HEK293 (cell line): ENCODE data around the gene RDH5.

Experiments used
- CTCF ChIP-seq: fragments of 450-650 bp; formaldehyde crosslinking; IDR thresholded peaks from 2 replicates; pipeline ENCODE4 v1.5.1; 2016; ENCODE audit warnings: missing biosample characterization, missing genetic modification characterization
- GFI1B ChIP-seq: fragments of 450-650 bp; formaldehyde crosslinking; IDR thresholded peaks from 2 replicates; pipeline ENCODE4 v1.5.1; 2016; ENCODE audit warnings: missing biosample characterization, missing genetic modification characterization
- HOXA7 ChIP-seq: sonication (generic); formaldehyde crosslinking; IDR thresholded peaks from 2 replicates; pipeline ENCODE4 v1.8.1; 2022; ENCODE audit warnings: missing genetic modification reagents, borderline replicate concordance
- KLF17 ChIP-seq: fragments of 450-650 bp; formaldehyde crosslinking; IDR thresholded peaks from 2 replicates; pipeline ENCODE4 v1.5.1; 2016; ENCODE audit warnings: missing biosample characterization, missing genetic modification characterization
- MYNN ChIP-seq: fragments of 450-650 bp; formaldehyde crosslinking; IDR thresholded peaks from 2 replicates; pipeline ENCODE4 v1.5.1; 2016; ENCODE audit warnings: missing biosample characterization, missing genetic modification characterization, borderline replicate concordance
- PBX3 ChIP-seq: sonication (generic); formaldehyde crosslinking; IDR thresholded peaks from 2 replicates; pipeline ENCODE4 v1.8.1; 2022; ENCODE audit warnings: mild to moderate bottlenecking, moderate library complexity, missing genetic modification reagents
- SP2 ChIP-seq: fragments of 450-650 bp; formaldehyde crosslinking; IDR thresholded peaks from 2 replicates; pipeline ENCODE4 v1.5.1; 2016; ENCODE audit warnings: missing biosample characterization, missing genetic modification characterization
- ZNF138 ChIP-seq: fragments of 450-650 bp; formaldehyde crosslinking; IDR thresholded peaks from 2 replicates; pipeline ENCODE4 v1.5.1; 2016; ENCODE audit warnings: missing biosample characterization, missing genetic modification characterization, borderline replicate concordance
- ZNF658 ChIP-seq: fragments of 450-650 bp; formaldehyde crosslinking; IDR thresholded peaks from 2 replicates; pipeline ENCODE4; 2016; ENCODE audit warnings: missing biosample characterization, missing genetic modification characterization
- ZNF830 ChIP-seq: fragments of 450-650 bp; IDR thresholded peaks from 2 replicates; pipeline ENCODE4 v1.5.0; 2018; ENCODE audit warnings: missing biosample characterization, missing genetic modification characterization, low read depth, mild to moderate bottlenecking, moderate library complexity
- ZXDB ChIP-seq: fragments of 450-650 bp; formaldehyde crosslinking; IDR thresholded peaks from 2 replicates; pipeline ENCODE4 v1.5.1; 2016; ENCODE audit warnings: missing biosample characterization, missing genetic modification characterization
- TF ChIP-seq, protein P1 (sequence below): fragments of 450-650 bp; formaldehyde crosslinking; optimal IDR thresholded peaks from 2 replicates; pipeline ENCODE3; 2016; ENCODE audit warnings: missing biosample characterization, mild to moderate bottlenecking, missing genetic modification characterization
- TF ChIP-seq, protein P2 (sequence below): fragments of 450-650 bp; formaldehyde crosslinking; IDR thresholded peaks from 2 replicates; pipeline ENCODE4 v1.5.1; 2016; ENCODE audit warnings: missing biosample characterization, missing genetic modification characterization

GRCh38 chr12:55698965-55699364, 21.2 kb upstream of the RDH5 start:
- TF ChIP-seq CTCF (tag by site-specific recombination) (no peak), HOXA7 (CRISPR knock-in tag) (no peak), ZNF830 (no peak), SP2 (tag by site-specific recombination) (no peak), MYNN (tag by site-specific recombination) (no peak), KLF17 (tag by site-specific recombination) (no peak), ZNF138 (tag by site-specific recombination) (no peak), ZNF658 (tag by site-specific recombination) (no peak), PBX3 (CRISPR knock-in tag) (no peak), ZXDB (tag by site-specific recombination) (no peak), GFI1B (tag by site-specific recombination) (no peak)
- TF ChIP-seq, protein P1, sequence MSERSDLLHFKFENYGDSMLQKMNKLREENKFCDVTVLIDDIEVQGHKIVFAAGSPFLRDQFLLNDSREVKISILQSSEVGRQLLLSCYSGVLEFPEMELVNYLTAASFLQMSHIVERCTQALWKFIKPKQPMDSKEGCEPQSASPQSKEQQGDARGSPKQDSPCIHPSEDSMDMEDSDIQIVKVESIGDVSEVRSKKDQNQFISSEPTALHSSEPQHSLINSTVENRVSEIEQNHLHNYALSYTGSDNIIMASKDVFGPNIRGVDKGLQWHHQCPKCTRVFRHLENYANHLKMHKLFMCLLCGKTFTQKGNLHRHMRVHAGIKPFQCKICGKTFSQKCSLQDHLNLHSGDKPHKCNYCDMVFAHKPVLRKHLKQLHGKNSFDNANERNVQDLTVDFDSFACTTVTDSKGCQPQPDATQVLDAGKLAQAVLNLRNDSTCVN (tag by site-specific recombination) = no peak
- TF ChIP-seq, protein P2, sequence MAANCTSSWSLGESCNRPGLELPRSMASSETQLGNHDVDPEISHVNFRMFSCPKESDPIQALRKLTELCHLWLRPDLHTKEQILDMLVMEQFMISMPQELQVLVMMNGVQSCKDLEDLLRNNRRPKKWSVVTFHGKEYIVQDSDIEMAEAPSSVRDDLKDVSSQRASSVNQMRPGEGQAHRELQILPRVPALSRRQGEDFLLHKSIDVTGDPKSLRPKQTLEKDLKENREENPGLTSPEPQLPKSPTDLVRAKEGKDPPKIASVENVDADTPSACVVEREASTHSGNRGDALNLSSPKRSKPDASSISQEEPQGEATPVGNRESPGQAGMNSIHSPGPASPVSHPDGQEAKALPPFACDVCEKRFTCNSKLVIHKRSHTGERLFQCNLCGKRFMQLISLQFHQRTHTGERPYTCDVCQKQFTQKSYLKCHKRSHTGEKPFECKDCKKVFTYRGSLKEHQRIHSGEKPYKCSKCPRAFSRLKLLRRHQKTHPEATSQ (tag by site-specific recombination) = no peak
